ENCODE measurements around the gene USP4.

GRCh38 chr3:49362561-49362960 lies 22.7 kb upstream of the USP4 start:
- no peak for TF ChIP-seq CTCF (conservative IDR thresholded peaks at IDR 0.05; ENCODE audit: low read depth, low read length)
- no peak for TF ChIP-seq EZH2 (IDR thresholded peaks at IDR 0.05; ENCODE audit: borderline replicate concordance, low read depth, low read length, poor library complexity, severe bottlenecking)

All from A673 (cell line).